Fibroblast of lung (primary cell): ENCODE data around the gene IL23R.

Source experiments
- EZH2 ChIP-seq: IDR thresholded peaks from 2 replicates; pipeline ENCODE4 v1.5.1; 2012; ENCODE audit warnings: low read length, control low read depth, mild to moderate bottlenecking; ENCODE audit errors: missing control alignments
- TF ChIP-seq, protein P1 (sequence below), 2 donors: IDR thresholded peaks in 1 of 2; conservative IDR thresholded peaks in 1 of 2; 1 replicate in 1 of 2; 2 replicates in 1 of 2; pipeline ENCODE4 v1.5.1; 2011 to 2012; ENCODE audit warnings: low read length in 2 of 2, control low read depth in 1 of 2, inconsistent platforms in 1 of 2, low read depth in 1 of 2, mild to moderate bottlenecking in 1 of 2

DNA sequence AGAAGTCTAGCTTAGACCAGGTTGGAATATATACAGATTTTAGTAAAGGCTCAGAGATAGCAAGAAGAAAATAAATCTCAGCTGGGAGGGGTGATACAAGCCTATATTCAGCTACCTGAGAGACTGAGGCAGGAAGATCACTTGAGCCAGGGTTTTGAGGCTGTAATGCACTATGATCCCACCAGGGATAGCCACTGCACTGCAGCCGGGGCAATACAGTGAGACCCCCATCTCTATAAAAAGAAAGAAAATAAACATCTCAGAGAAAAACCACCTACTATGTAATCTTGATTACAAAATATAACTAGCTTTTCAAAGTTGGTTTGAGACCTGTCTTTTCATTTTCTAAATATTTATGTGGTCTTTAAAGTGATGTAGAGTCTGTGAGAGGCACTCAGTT is 47.7 kb downstream of the IL23R start:
- TF ChIP-seq, protein P1, sequence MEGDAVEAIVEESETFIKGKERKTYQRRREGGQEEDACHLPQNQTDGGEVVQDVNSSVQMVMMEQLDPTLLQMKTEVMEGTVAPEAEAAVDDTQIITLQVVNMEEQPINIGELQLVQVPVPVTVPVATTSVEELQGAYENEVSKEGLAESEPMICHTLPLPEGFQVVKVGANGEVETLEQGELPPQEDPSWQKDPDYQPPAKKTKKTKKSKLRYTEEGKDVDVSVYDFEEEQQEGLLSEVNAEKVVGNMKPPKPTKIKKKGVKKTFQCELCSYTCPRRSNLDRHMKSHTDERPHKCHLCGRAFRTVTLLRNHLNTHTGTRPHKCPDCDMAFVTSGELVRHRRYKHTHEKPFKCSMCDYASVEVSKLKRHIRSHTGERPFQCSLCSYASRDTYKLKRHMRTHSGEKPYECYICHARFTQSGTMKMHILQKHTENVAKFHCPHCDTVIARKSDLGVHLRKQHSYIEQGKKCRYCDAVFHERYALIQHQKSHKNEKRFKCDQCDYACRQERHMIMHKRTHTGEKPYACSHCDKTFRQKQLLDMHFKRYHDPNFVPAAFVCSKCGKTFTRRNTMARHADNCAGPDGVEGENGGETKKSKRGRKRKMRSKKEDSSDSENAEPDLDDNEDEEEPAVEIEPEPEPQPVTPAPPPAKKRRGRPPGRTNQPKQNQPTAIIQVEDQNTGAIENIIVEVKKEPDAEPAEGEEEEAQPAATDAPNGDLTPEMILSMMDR (conservative IDR thresholded peaks at IDR 0.05 in 1 of 2, IDR thresholded peaks at IDR 0.05 in 1 of 2; ENCODE audit: low read depth in 1 of 2, low read length in 2 of 2) = no peak
- no peak for TF ChIP-seq EZH2
